Liver (tissue), 9 donors: ENCODE data around the gene SLC35C1. TPM values are rescaled to one million over a fixed set of nuclear protein-coding genes. Genes with fewer than 3 reads are reported as not detected.
A peak's percentile ranks its signal among the peaks of the same experiment; 100 is the strongest.

Experiments
- DNase-seq: peaks from one replicate; pipeline ENCODE4 v3.0.0-alpha.2; 2017; ENCODE audit warnings: low spot score
- H3K27ac ChIP-seq, 2 donors: one replicate each; pipeline ENCODE4 v1.7.0; 2013; ENCODE audit warnings: inconsistent platforms in 2 of 2, low read length in 2 of 2, control low read depth in 1 of 2, low read depth in 1 of 2, mild to moderate bottlenecking in 1 of 2
- H3K27me3 ChIP-seq, 4 donors: one replicate each; pipeline versions ENCODE4 v1.6.1 to v1.7.0; 2013; ENCODE audit warnings: low read length in 3 of 4, inconsistent platforms in 1 of 4, mild to moderate bottlenecking in 1 of 4, moderate library complexity in 1 of 4; ENCODE audit not compliant: control insufficient read depth in 4 of 4, insufficient read depth in 4 of 4
- H3K36me3 ChIP-seq, 4 donors: one replicate each; pipeline versions ENCODE4 v1.6.1 to v1.7.0; 2013; ENCODE audit warnings: low read length in 3 of 4, mild to moderate bottlenecking in 3 of 4, low read depth in 1 of 4, moderate library complexity in 1 of 4; ENCODE audit not compliant: control insufficient read depth in 4 of 4, insufficient read depth in 3 of 4
- H3K4me1 ChIP-seq, 4 donors: one replicate each; pipeline versions ENCODE4 v1.6.1 to v1.7.0; 2013; ENCODE audit warnings: low read length in 3 of 4, mild to moderate bottlenecking in 3 of 4, moderate library complexity in 1 of 4; ENCODE audit not compliant: control insufficient read depth in 4 of 4, insufficient read depth in 4 of 4
- H3K4me3 ChIP-seq, 3 donors: one replicate each; pipeline versions ENCODE4 v1.6.1 to v1.7.0; 2013; ENCODE audit warnings: low read length in 3 of 3, control low read depth in 1 of 3, low read depth in 1 of 3, mild to moderate bottlenecking in 1 of 3
- H3K9ac ChIP-seq, 2 donors: one replicate each; pipeline ENCODE4 v1.7.0; 2013; ENCODE audit warnings: low read length in 2 of 2, mild to moderate bottlenecking in 2 of 2, moderate library complexity in 2 of 2, control low read depth in 1 of 2, low read depth in 1 of 2
- H3K9me3 ChIP-seq, 4 donors: one replicate each; pipeline versions ENCODE4 v1.6.1 to v1.7.0; 2013; ENCODE audit warnings: low read length in 3 of 4; ENCODE audit not compliant: control insufficient read depth in 4 of 4
- CTCF ChIP-seq: fragments of 150-350 bp; IDR thresholded peaks from 2 replicates; pipeline ENCODE4 v1.5.1; 2017; ENCODE audit warnings: improper control_type of control experiment, low read depth, low read length; ENCODE audit not compliant: missing input control
- FOXA1 ChIP-seq: IDR thresholded peaks from 2 replicates; pipeline ENCODE4 v1.6.1; 2016; ENCODE audit warnings: antibody characterized with exemption
- FOXA2 ChIP-seq: IDR thresholded peaks from 2 replicates; pipeline ENCODE4 v1.6.1; 2016; ENCODE audit warnings: antibody characterized with exemption
- HNF4A ChIP-seq, 2 donors: conservative IDR thresholded peaks; 2 replicates each; pipeline ENCODE4 v1.6.1; 2016; ENCODE audit warnings: antibody characterized with exemption in 2 of 2, mild to moderate bottlenecking in 2 of 2
- JUND ChIP-seq, 2 donors: IDR thresholded peaks; 2 replicates each; pipeline ENCODE4 v1.6.1; 2016; ENCODE audit warnings: antibody characterized with exemption in 2 of 2
- RAD21 ChIP-seq, 2 donors: IDR thresholded peaks; 2 replicates each; pipeline ENCODE4 v1.6.1; 2016; ENCODE audit warnings: antibody characterized with exemption in 2 of 2, mild to moderate bottlenecking in 2 of 2
- REST ChIP-seq: IDR thresholded peaks from 2 replicates; pipeline ENCODE4 v1.6.1; 2016; ENCODE audit warnings: antibody characterized with exemption, mild to moderate bottlenecking
- RXRA ChIP-seq, 2 donors: IDR thresholded peaks; 2 replicates each; pipeline ENCODE4 v1.6.1; 2017 to 2018; ENCODE audit warnings: antibody characterized with exemption in 2 of 2, mild to moderate bottlenecking in 1 of 2
- SP1 ChIP-seq: IDR thresholded peaks from 2 replicates; pipeline ENCODE4 v1.6.1; 2018; ENCODE audit warnings: antibody characterized with exemption, mild to moderate bottlenecking
- TAF1 ChIP-seq: conservative IDR thresholded peaks from 2 replicates; pipeline ENCODE4 v1.6.1; 2016; ENCODE audit warnings: antibody characterized with exemption, mild to moderate bottlenecking
- YY1 ChIP-seq: IDR thresholded peaks from 2 replicates; pipeline ENCODE4 v1.6.1; 2016; ENCODE audit warnings: antibody characterized with exemption, mild to moderate bottlenecking
- WGBS: extraction: QIAGEN DNeasy Blood & Tissue Kit; methylation state at CpG from one replicate; pipeline ENCODE4 v1.1.7; 2013; 5-methylcytosine and 5-hydroxymethylcytosine counted together
- polyA plus RNA-seq, 2 donors: library from polyadenylated mRNA; stranded (reverse) in 1 of 2; unstranded in 1 of 2; fragments of 200-250 nt in 1 of 2; fragments of >200 nt in 1 of 2; fragmentation: Nextera tagmentation in 1 of 2; extraction: Ambion mirVana in 1 of 2; gene quantifications; one replicate each; pipeline versions ENCODE4 v1.2.1 to v1.2.3, GENCODE V29; 2013 to 2015
- total RNA-seq, 2 donors: library from RNA; depleted of rRNA; stranded (reverse); fragments of >200 nt; gene quantifications; one replicate each; pipeline ENCODE4 v1.2.3, GENCODE V29; 2014
- TF ChIP-seq, protein P1 (sequence below): IDR thresholded peaks from 2 replicates; pipeline ENCODE4 v1.6.1; 2016; ENCODE audit warnings: antibody characterized with exemption
- TF ChIP-seq, protein P2 (sequence below): IDR thresholded peaks from 2 replicates; pipeline ENCODE4 v1.6.1; 2016; ENCODE audit warnings: antibody characterized with exemption
- donor health status: healthy.
- donor health status: healthy.
- donor health status: healthy.
- donor health status: healthy.
- donor health status: healthy.

SLC35C1 gene
- total and polyA plus RNA-seq, 4 donors = 2.5 to 82.0 (median 46.1) TPM

- TF ChIP-seq REST = peak; percentile 77
- TF ChIP-seq FOXA1 = peak; percentile 75
- TF ChIP-seq TAF1 = no peak
- peak; percentile 48 to 61 for TF ChIP-seq RAD21 (IDR thresholded peaks at IDR 0.05)
- peak; percentile 17 to 74 for TF ChIP-seq JUND (IDR thresholded peaks at IDR 0.05)
Measured at GRCh38 chr11:45859661-45860140, 54.8 kb downstream of the SLC35C1 start (continued).

DNA sequence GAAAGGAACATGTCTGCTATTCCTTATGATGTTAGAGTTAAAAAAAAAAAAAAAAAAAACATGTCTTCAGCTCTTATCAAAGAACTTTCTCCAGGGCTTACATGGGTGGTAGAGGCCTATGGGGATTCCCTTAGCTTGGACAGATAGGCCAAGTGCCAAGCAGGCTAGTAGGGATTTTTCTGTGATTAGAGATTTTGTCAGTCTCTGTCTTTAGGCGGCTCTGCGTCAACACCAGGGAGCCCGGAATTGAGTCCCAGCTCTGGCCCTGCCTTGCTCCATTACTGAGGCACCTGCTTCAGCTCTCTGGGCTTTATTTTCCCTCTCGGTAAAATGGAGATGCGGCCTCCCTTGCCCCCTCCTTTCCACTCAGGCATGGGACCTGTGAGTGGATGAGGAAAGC, 55.4 kb downstream of the SLC35C1 start:
- H3K9me3 ChIP-seq = no peaks in the 10 kb centered on the region
- WGBS = 86% methylated on average over 5 of the region's 5 CpGs
- no peak overlapping the region for H3K9ac ChIP-seq
- no peak overlapping the region for H3K4me3 ChIP-seq
- peak overlapping the region in 1 of 2 donors; percentile 42 for H3K27ac ChIP-seq
- no peaks in the 10 kb centered on the region for H3K27me3 ChIP-seq
- peaks cover 19 to 55% (median 50%) of the 10 kb centered on the region in 4 donors for H3K4me1 ChIP-seq
- TF ChIP-seq FOXA2 (no peak), CTCF (no peak), YY1 (no peak)
- TF ChIP-seq, protein P1, sequence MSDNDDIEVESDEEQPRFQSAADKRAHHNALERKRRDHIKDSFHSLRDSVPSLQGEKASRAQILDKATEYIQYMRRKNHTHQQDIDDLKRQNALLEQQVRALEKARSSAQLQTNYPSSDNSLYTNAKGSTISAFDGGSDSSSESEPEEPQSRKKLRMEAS = no peak
- TF ChIP-seq, protein P2, sequence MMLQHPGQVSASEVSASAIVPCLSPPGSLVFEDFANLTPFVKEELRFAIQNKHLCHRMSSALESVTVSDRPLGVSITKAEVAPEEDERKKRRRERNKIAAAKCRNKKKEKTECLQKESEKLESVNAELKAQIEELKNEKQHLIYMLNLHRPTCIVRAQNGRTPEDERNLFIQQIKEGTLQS = no peak
- DNase-seq = no peak
- peaks cover 7 to 78% (median 60%) of the 10 kb centered on the region in 4 donors for H3K36me3 ChIP-seq

- no peaks in the 10 kb centered on the region for H3K9me3 ChIP-seq
- no peak for TF ChIP-seq RAD21 (IDR thresholded peaks at IDR 0.05)
- TF ChIP-seq HNF4A (conservative IDR thresholded peaks at IDR 0.05) = no peak
- TF ChIP-seq, protein P1 = no peak
- no peak for TF ChIP-seq RXRA (IDR thresholded peaks at IDR 0.05)
- TF ChIP-seq, protein P2 = no peak
- TF ChIP-seq CTCF = no peak
- no peak for TF ChIP-seq REST
- TF ChIP-seq SP1 = no peak
- WGBS = 93% methylated on average over 10 of the region's 10 CpGs
- no peak for DNase-seq
- no peaks in the 10 kb centered on the region for H3K27me3 ChIP-seq
- peaks cover 19 to 49% (median 44%) of the 10 kb centered on the region in 4 donors for H3K4me1 ChIP-seq
- H3K27ac ChIP-seq = no peak overlapping the region
- no peak overlapping the region for H3K9ac ChIP-seq
- H3K36me3 ChIP-seq = peaks cover 7 to 78% (median 61%) of the 10 kb centered on the region in 4 donors
- H3K4me3 ChIP-seq = no peak overlapping the region
Measured at GRCh38 chr11:45860764-45861510, 56.0 kb downstream of the SLC35C1 start.
